Esophagus squamous epithelium (tissue), 5 donors: Measurements from ENCODE around the gene CLCN2. TPM values are rescaled to one million over a fixed set of nuclear protein-coding genes. Genes with fewer than 3 reads are reported as not detected.

ENCODE experiments used
- DNase-seq: peaks from one replicate; lab custom pipeline; 2025; lab: John Stamatoyannopoulos, UW
- H3K27ac ChIP-seq, 4 donors: fragments of 200-600 bp; sonication (generic); one replicate each; pipeline ENCODE4 v1.5.1; 2016 to 2019; ENCODE audit warnings: mild to moderate bottlenecking in 1 of 4
- H3K27me3 ChIP-seq, 4 donors: fragments of 200-600 bp; sonication (generic); 1 replicate in 3 of 4; 2 replicates in 1 of 4; pipeline versions ENCODE4 v1.5.1 to v1.6.0; 2017 to 2021; ENCODE audit warnings: antibody characterized with exemption in 1 of 4
- H3K36me3 ChIP-seq, 3 donors: fragments of 200-600 bp; sonication (generic); one replicate each; pipeline ENCODE4 v1.5.1; 2016 to 2019
- H3K4me1 ChIP-seq, 3 donors: fragments of 200-600 bp; sonication (generic); one replicate each; pipeline ENCODE4 v1.5.1; 2017 to 2019
- H3K4me3 ChIP-seq, 4 donors: fragments of 200-600 bp; sonication (generic); 1 replicate in 3 of 4; 2 replicates in 1 of 4; pipeline ENCODE4 v1.5.1; 2016 to 2019; ENCODE audit warnings: mild to moderate bottlenecking in 2 of 4, moderate library complexity in 1 of 4
- H3K9me3 ChIP-seq, 3 donors: fragments of 200-600 bp; sonication (generic); one replicate each; pipeline ENCODE4 v1.5.1; 2016 to 2019
- POLR2A ChIP-seq, 4 donors: fragments of 450-650 bp; IDR thresholded peaks; one replicate each; pipeline ENCODE4 v1.6.1; 2017; ENCODE audit warnings: antibody characterized with exemption in 4 of 4, mild to moderate bottlenecking in 4 of 4, moderate library complexity in 3 of 4
- WGBS, 2 donors: methylation state at CpG; one replicate each; pipeline ENCODE4 v1.1.5; 2018; 5-methylcytosine and 5-hydroxymethylcytosine counted together
- intact Hi-C: fragments of 100-400 bp; cut with DNase I; formaldehyde crosslinking; loops from one replicate; pipeline ENCODE4 v1.15.0; 2022
- total RNA-seq, 4 donors: library from RNA; depleted of rRNA; stranded (reverse); fragments of >200 nt; gene quantifications; one replicate each; pipeline ENCODE4 v1.1.0, GENCODE V29; 2016
- TF ChIP-seq, protein P1 (sequence below), 6 experiments: fragments of 450-650 bp in 4 of 6; fragments of 200-600 bp in 2 of 6; sonication (generic) in 2 of 6; IDR thresholded peaks; one replicate each; pipeline ENCODE4 v1.5.1; 2016 to 2019; ENCODE audit warnings: antibody characterized with exemption in 6 of 6, mild to moderate bottlenecking in 4 of 6, moderate library complexity in 4 of 6
- donor health status: DM: yes; HTN: yes; CAD: no.

The CLCN2 gene
- total RNA-seq, 4 donors from 2014 or later: 2.1 to 4.2 (median 3.0) TPM

DNA sequence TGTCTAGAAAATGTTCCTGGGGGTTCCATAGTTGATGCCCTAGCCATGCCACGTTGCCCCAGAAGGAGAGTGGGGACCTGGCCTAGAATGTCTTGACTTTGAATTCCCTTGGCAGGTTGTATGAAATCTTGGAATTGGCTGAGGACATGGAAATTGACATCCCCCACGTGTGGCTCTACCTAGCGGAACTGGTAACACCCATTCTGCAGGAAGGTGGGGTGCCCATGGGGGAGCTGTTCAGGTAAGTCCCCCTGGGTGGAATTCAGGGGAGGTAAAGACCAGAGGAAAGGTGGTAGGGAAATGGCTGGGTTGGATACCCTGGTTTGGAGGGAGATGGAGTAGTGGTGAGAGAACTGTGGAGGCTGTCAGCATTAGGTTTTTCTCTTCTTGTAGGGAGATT is 32.9 kb downstream of the CLCN2 start:
- Histone ChIP-seq H3K4me1 (peaks cover 0 to 31% (median 4%) of the 10 kb centered on the region in 3 donors), H3K9me3 (no peaks in the 10 kb centered on the region), H3K4me3 (no peak overlapping the region), H3K36me3 (peaks cover 83 to 100% (median 90%) of the 10 kb centered on the region in 3 donors), H3K27ac (no peak overlapping the region), H3K27me3 (no peaks in the 10 kb centered on the region)
- no peak for TF ChIP-seq POLR2A (IDR thresholded peaks at IDR 0.05)
- TF ChIP-seq, protein P1, sequence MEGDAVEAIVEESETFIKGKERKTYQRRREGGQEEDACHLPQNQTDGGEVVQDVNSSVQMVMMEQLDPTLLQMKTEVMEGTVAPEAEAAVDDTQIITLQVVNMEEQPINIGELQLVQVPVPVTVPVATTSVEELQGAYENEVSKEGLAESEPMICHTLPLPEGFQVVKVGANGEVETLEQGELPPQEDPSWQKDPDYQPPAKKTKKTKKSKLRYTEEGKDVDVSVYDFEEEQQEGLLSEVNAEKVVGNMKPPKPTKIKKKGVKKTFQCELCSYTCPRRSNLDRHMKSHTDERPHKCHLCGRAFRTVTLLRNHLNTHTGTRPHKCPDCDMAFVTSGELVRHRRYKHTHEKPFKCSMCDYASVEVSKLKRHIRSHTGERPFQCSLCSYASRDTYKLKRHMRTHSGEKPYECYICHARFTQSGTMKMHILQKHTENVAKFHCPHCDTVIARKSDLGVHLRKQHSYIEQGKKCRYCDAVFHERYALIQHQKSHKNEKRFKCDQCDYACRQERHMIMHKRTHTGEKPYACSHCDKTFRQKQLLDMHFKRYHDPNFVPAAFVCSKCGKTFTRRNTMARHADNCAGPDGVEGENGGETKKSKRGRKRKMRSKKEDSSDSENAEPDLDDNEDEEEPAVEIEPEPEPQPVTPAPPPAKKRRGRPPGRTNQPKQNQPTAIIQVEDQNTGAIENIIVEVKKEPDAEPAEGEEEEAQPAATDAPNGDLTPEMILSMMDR (IDR thresholded peaks at IDR 0.05): no peak
- DNase-seq: no peak
- intact Hi-C loops: no loop called here
- 40 to 45% methylated on average over 3 of the region's 3 CpGs for WGBS, 2 donors

- Histone ChIP-seq H3K27me3 (no peaks in the 10 kb centered on the region), H3K27ac (no peak overlapping the region), H3K36me3 (peaks cover 85 to 100% (median 92%) of the 10 kb centered on the region in 3 donors), H3K9me3 (no peaks in the 10 kb centered on the region), H3K4me1 (peaks cover 0 to 22% (median 4%) of the 10 kb centered on the region in 3 donors), H3K4me3 (no peak overlapping the region)
- WGBS, 2 donors: 91 to 95% methylated on average over 21 of the region's 21 CpGs
- no peak for DNase-seq
- TF ChIP-seq, protein P1 (IDR thresholded peaks at IDR 0.05): no peak
- no peak for TF ChIP-seq POLR2A (IDR thresholded peaks at IDR 0.05)
- intact Hi-C loops: no loop called here
Observed at GRCh38 chr3:184327171-184327570, 34.2 kb downstream of the CLCN2 start.

GRCh38 chr3:184325715-184326369 is 35.6 kb downstream of the CLCN2 start:
- no peak for DNase-seq
- H3K4me1 ChIP-seq: peaks cover 9 to 23% (median 9%) of the 10 kb centered on the region in 3 donors
- intact Hi-C loops: no loop called here
- 54 to 60% methylated on average over 4 to 5 of the region's 6 CpGs for WGBS, 2 donors
- TF ChIP-seq POLR2A (IDR thresholded peaks at IDR 0.05): no peak
- TF ChIP-seq, protein P1 (IDR thresholded peaks at IDR 0.05): no peak
- peak overlapping the region in 1 of 4 donors; percentile 1 for H3K27ac ChIP-seq
- H3K9me3 ChIP-seq: no peaks in the 10 kb centered on the region
- no peaks in the 10 kb centered on the region for H3K27me3 ChIP-seq
- H3K4me3 ChIP-seq: no peak overlapping the region
- H3K36me3 ChIP-seq: peaks cover 85 to 100% (median 95%) of the 10 kb centered on the region in 3 donors

DNA sequence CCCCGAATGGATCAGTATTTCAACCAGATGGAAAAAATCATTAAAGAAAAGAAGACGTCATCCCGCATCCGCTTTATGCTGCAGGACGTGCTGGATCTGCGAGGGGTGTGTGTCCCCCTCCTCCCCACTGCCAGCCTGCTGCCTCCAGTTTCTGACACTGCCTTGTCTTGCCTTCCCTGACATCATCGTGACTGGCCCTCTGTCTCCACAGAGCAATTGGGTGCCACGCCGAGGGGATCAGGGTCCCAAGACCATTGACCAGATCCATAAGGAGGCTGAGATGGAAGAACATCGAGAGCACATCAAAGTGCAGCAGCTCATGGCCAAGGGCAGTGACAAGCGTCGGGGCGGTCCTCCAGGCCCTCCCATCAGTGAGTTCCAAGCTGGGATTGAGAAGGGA is 36.1 kb downstream of the CLCN2 start:
- Histone ChIP-seq H3K4me3 (no peak overlapping the region), H3K9me3 (no peaks in the 10 kb centered on the region), H3K36me3 (peaks cover 85 to 100% (median 93%) of the 10 kb centered on the region in 3 donors), H3K27me3 (no peaks in the 10 kb centered on the region), H3K4me1 (peaks cover 14 to 29% (median 15%) of the 10 kb centered on the region in 3 donors), H3K27ac (peak overlapping the region in 1 of 4 donors; percentile 1)
- no peak for DNase-seq
- intact Hi-C loops: no loop called here
- 82 to 87% methylated on average over 7 to 10 of the region's 13 CpGs for WGBS, 2 donors
- TF ChIP-seq, protein P1 (IDR thresholded peaks at IDR 0.05): no peak
- no peak for TF ChIP-seq POLR2A (IDR thresholded peaks at IDR 0.05)

GRCh38 chr3:184323696-184324095 is 37.7 kb downstream of the CLCN2 start:
- Histone ChIP-seq H3K27me3 (no peaks in the 10 kb centered on the region), H3K9me3 (no peaks in the 10 kb centered on the region), H3K27ac (peak overlapping the region in 1 of 4 donors; percentile 32), H3K4me3 (no peak overlapping the region), H3K4me1 (peaks cover 17 to 44% (median 26%) of the 10 kb centered on the region in 3 donors), H3K36me3 (peaks cover 76 to 86% (median 82%) of the 10 kb centered on the region in 3 donors)
- 80 to 87% methylated on average over 7 to 8 of the region's 8 CpGs for WGBS, 2 donors
- TF ChIP-seq, protein P1 (IDR thresholded peaks at IDR 0.05): no peak
- no peak for TF ChIP-seq POLR2A (IDR thresholded peaks at IDR 0.05)
- intact Hi-C loops: no loop called here
- no peak for DNase-seq
